BLaER1 (cell line): Measurements from ENCODE around the gene DPYSL4.
A peak's percentile ranks its signal among the peaks of the same experiment; 100 is the strongest.

Source experiments
- H3K27ac ChIP-seq: shearing (Covaris generic); formaldehyde crosslinking; 2 replicates; pipeline ENCODE4 v1.8.1; 2022
- H3K27me3 ChIP-seq: shearing (Covaris generic); formaldehyde crosslinking; 2 replicates; pipeline ENCODE4 v1.8.1; 2022
- H3K36me3 ChIP-seq: shearing (Covaris generic); formaldehyde crosslinking; 2 replicates; pipeline ENCODE4 v1.8.1; 2022
- H3K4me1 ChIP-seq: shearing (Covaris generic); formaldehyde crosslinking; 2 replicates; pipeline ENCODE4 v1.8.1; 2022
- H3K4me2 ChIP-seq: shearing (Covaris generic); formaldehyde crosslinking; 2 replicates; pipeline ENCODE4 v1.8.1; 2022
- H3K4me3 ChIP-seq: shearing (Covaris generic); formaldehyde crosslinking; 2 replicates; pipeline ENCODE4 v1.8.1; 2022
- H3K9ac ChIP-seq: shearing (Covaris generic); formaldehyde crosslinking; 2 replicates; pipeline ENCODE4 v1.8.1; 2022
- H3K9me3 ChIP-seq: shearing (Covaris generic); formaldehyde crosslinking; 2 replicates; pipeline ENCODE4 v1.8.1; 2022
- H4K20me1 ChIP-seq: shearing (Covaris generic); formaldehyde crosslinking; 2 replicates; pipeline ENCODE4 v1.8.1; 2022
- Cebpa-rat ChIP-seq: shearing (Covaris generic); IDR thresholded peaks from 2 replicates; pipeline ENCODE4 v1.8.1; 2022

Gene DPYSL4

GRCh38 chr10:132142396-132143161 lies 44.2 kb upstream of the DPYSL4 start:
- H3K36me3 ChIP-seq: no peaks in the 10 kb centered on the region
- H3K9ac ChIP-seq: no peak overlapping the region
- H3K9me3 ChIP-seq: no peaks in the 10 kb centered on the region
- peaks cover 18% of the 10 kb centered on the region for H3K27me3 ChIP-seq
- H3K4me3 ChIP-seq: no peak overlapping the region
- TF ChIP-seq Cebpa-rat: no peak
- no peaks in the 10 kb centered on the region for H4K20me1 ChIP-seq
- no peak overlapping the region for H3K27ac ChIP-seq
- peak overlapping the region; percentile 34; the same call in 1 of the 2 replicates for H3K4me2 ChIP-seq
- H3K4me1 ChIP-seq: peaks cover 42% of the 10 kb centered on the region

- H3K9me3 ChIP-seq: no peaks in the 10 kb centered on the region
- H3K9ac ChIP-seq: no peak overlapping the region
- H3K36me3 ChIP-seq: no peaks in the 10 kb centered on the region
- no peak for TF ChIP-seq Cebpa-rat
- H4K20me1 ChIP-seq: no peaks in the 10 kb centered on the region
- H3K4me2 ChIP-seq: peak overlapping the region; percentile 34; the same call in 1 of the 2 replicates
- no peak overlapping the region for H3K27ac ChIP-seq
- no peak overlapping the region for H3K4me3 ChIP-seq
- peaks cover 18% of the 10 kb centered on the region for H3K27me3 ChIP-seq
- peaks cover 36% of the 10 kb centered on the region for H3K4me1 ChIP-seq
Measured at GRCh38 chr10:132143162-132143561, 43.6 kb upstream of the DPYSL4 start.

GRCh38 chr10:132144086-132144485 lies 42.7 kb upstream of the DPYSL4 start:
- peaks cover 18% of the 10 kb centered on the region for H3K27me3 ChIP-seq
- H3K4me2 ChIP-seq: no peak overlapping the region
- no peak for TF ChIP-seq Cebpa-rat
- no peak overlapping the region for H3K4me3 ChIP-seq
- no peaks in the 10 kb centered on the region for H3K9me3 ChIP-seq
- no peaks in the 10 kb centered on the region for H4K20me1 ChIP-seq
- no peak overlapping the region for H3K27ac ChIP-seq
- H3K36me3 ChIP-seq: no peaks in the 10 kb centered on the region
- H3K4me1 ChIP-seq: peaks cover 26% of the 10 kb centered on the region
- no peak overlapping the region for H3K9ac ChIP-seq

DNA sequence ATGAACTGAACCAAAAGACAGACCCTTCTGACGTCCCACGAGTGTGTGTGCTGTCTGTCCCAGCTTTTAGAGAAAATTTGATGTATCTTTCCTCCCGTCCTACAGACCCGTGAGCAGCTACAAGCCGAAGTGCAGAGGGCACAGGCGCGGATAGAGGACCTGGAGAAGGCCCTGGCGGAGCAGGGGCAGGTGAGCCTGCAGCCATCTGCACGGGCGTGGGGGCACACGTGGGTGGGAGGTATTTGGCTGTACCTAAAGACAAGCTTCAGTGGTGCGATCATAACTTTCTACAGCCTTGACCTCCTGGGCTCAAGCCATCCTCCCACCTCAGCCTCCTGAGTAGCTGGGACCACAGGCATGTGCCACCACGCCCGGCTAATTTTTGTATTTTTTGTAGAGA lies 41.7 kb upstream of the DPYSL4 start:
- Histone ChIP-seq H3K27me3 (peaks cover 18% of the 10 kb centered on the region), H4K20me1 (no peaks in the 10 kb centered on the region)

GRCh38 chr10:132145521-132146185 lies 41.1 kb upstream of the DPYSL4 start:
- Histone ChIP-seq H3K4me3 (no peak overlapping the region), H3K27me3 (peaks cover 18% of the 10 kb centered on the region), H4K20me1 (no peaks in the 10 kb centered on the region), H3K4me1 (peaks cover 20% of the 10 kb centered on the region), H3K9ac (no peak overlapping the region), H3K4me2 (peak overlapping the region; percentile 34), H3K9me3 (no peaks in the 10 kb centered on the region), H3K36me3 (no peaks in the 10 kb centered on the region), H3K27ac (no peak overlapping the region)
- no peak for TF ChIP-seq Cebpa-rat

More for the DNA sequence above, 41.7 kb upstream of the DPYSL4 start:
- Histone ChIP-seq H3K4me3 (no peak overlapping the region), H3K9ac (no peak overlapping the region), H3K9me3 (no peaks in the 10 kb centered on the region), H3K27ac (no peak overlapping the region), H3K4me2 (peak overlapping the region; percentile 34; the same call in 1 of the 2 replicates), H3K36me3 (no peaks in the 10 kb centered on the region), H3K4me1 (peaks cover 20% of the 10 kb centered on the region)
- no peak for TF ChIP-seq Cebpa-rat

DNA sequence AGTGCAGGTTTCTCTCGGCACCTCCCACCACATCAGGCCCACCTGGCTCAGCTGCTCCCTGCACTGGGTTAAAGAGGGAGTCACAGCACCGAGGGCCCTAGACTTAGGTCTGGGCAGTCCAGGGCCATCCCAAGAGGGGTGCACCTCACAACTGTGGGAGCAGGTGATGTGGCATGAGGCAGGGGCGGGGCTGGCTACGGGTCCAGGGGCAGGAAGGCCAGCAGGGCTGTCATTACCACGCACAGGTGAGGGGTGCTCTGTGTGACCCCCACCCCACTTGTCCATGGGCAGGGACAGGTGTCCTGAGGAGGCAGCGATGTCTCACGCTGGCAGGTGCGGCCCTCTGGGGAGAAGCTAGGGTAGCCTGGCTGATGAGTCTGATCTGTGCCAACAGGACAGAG lies 40.5 kb upstream of the DPYSL4 start:
- H3K9me3 ChIP-seq: no peaks in the 10 kb centered on the region
- no peak overlapping the region for H3K9ac ChIP-seq
- no peak overlapping the region for H3K4me3 ChIP-seq
- H3K27ac ChIP-seq: no peak overlapping the region
- TF ChIP-seq Cebpa-rat: no peak
- H3K4me2 ChIP-seq: peak overlapping the region; percentile 34; the same call in 1 of the 2 replicates
- no peaks in the 10 kb centered on the region for H4K20me1 ChIP-seq
- H3K4me1 ChIP-seq: peaks cover 22% of the 10 kb centered on the region
- H3K36me3 ChIP-seq: no peaks in the 10 kb centered on the region
- peaks cover 18% of the 10 kb centered on the region for H3K27me3 ChIP-seq

DNA sequence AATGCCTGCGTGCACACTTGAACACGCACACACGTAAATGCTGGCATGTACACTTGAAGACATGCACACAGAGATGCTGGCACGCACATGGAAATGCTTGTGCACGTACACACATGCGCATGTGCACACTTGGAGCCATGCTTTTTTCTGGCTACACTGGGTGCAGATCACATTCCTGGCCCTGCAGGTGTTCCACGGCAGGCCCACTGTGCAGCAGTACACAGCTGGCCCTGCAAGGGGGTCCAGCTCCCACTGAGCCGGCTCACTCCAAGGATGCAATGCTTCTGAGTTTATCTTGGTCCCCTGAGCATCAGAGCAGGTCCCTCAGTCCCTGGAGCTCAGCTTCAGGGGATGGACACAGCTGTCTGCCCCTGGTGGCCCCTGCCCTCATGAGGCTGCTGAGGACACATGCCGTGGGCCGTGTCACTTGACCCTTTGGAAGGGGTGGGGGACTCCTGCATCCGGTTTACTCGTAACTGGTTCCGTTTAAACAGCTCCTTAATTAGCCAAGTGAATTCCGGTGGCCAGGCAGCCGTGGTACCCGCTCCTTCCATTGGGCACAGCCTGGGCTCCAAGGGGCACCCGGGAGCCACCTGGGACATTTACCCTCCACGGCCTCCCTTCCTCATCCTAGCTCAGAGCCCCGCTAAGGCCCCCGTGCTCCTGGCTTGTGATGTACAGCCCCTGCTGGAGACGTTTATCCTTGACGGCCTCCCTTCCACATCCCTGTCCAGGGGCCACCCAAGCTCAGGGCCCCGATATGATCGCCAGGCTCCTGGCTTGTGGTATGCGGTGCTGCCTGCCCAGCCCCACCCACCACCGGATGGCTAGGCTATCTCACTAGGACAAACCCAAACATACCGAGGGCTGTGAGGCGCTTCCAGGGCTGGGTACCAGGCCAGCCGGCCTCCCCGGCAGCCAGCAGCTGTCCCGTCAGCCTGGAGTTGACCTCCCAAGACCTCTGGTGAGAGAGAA lies 39.5 kb upstream of the DPYSL4 start:
- Histone ChIP-seq H3K4me1 (peaks cover 31% of the 10 kb centered on the region), H3K27ac (no peak overlapping the region), H3K27me3 (peaks cover 18% of the 10 kb centered on the region), H3K4me3 (no peak overlapping the region), H3K9ac (no peak overlapping the region), H3K4me2 (no peak overlapping the region), H3K36me3 (no peaks in the 10 kb centered on the region), H3K9me3 (no peaks in the 10 kb centered on the region), H4K20me1 (no peaks in the 10 kb centered on the region)
- TF ChIP-seq Cebpa-rat: no peak

DNA sequence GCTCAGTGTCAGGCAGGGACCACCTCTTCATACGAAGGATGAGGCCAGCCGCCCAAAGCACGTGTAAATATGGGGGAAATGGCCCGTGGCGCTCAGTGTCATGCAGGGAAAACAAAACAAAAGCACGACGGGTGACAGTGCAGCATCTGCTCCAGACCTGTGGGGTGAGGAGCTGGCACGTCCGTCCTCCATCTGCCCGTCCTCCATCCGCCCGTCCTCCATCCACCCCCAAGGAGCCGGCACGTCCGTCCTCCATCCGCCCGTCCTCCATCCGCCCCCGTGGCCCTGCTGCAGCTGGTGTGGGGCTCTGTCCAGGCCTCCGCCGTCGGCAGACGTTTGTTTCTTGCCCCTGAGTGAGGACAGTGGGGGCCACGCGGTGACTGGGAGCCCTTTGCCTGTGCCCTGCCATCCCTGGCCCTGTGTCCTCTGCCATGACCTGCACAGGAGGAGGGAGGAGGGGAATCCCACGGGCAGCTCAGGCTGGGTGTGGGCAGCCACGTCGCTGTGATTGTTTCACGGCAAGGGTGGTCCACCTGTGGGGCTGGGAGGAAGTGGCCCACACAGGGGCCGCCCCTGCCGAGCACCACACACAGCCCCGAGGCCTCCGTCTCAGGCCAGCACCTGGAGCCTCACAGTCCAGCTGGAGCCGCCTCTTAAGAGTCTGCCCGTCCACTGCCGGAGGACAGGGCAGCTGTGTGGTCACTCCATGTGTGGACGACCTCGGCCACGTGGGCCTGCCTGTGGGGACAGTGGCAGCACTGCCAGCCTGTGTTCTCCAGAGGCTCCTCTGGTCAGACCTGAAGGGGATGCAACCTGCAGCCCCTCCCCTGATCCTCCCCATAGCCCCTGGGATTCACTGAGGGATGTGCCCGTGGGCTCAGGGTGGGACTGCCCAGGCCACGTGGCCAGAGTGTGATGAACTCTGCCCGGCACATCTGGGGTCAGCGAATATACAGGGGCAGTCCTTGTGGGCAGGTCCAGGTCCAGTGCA lies 38.2 kb upstream of the DPYSL4 start:
- peaks cover 8% of the 10 kb centered on the region for H3K27me3 ChIP-seq
- peaks cover 38% of the 10 kb centered on the region for H3K4me1 ChIP-seq
- no peak overlapping the region for H3K27ac ChIP-seq
- TF ChIP-seq Cebpa-rat: no peak
- no peaks in the 10 kb centered on the region for H3K9me3 ChIP-seq
- H3K4me2 ChIP-seq: no peak overlapping the region
- no peak overlapping the region for H3K4me3 ChIP-seq
- H4K20me1 ChIP-seq: no peaks in the 10 kb centered on the region
- H3K9ac ChIP-seq: no peak overlapping the region
- no peaks in the 10 kb centered on the region for H3K36me3 ChIP-seq
